Ovary (tissue), 9 donors: ENCODE measurements around the gene C6. TPM values are rescaled to one million over a fixed set of nuclear protein-coding genes. Genes with fewer than 3 reads are reported as not detected.
"Not testable (repeated sequence)": the region's sequence is repeated elsewhere in the genome, so short reads cannot be mapped to it uniquely, and the experiment has no call there.

Experiments
- DNase-seq, 5 donors: peaks; one replicate each; pipeline ENCODE4 v3.0.0-alpha.2; 2019 to 2020
- H3K27ac ChIP-seq, 2 donors: fragments of 200-600 bp; one replicate each; pipeline versions ENCODE4 v1.5.1 to v1.8.0; 2019 to 2022
- H3K27me3 ChIP-seq: fragments of 200-600 bp; one replicate; pipeline ENCODE4 v1.8.0; 2022
- H3K36me3 ChIP-seq: fragments of 200-600 bp; sonication (generic); one replicate; pipeline ENCODE4 v1.5.1; 2019
- H3K4me1 ChIP-seq: one replicate; pipeline ENCODE4 v1.8.1; 2013; ENCODE audit warnings: mild to moderate bottlenecking, moderate library complexity; ENCODE audit not compliant: insufficient read depth
- H3K4me3 ChIP-seq: fragments of 200-600 bp; sonication (generic); one replicate; pipeline ENCODE4 v1.5.1; 2017
- H3K9me3 ChIP-seq, 2 donors: fragments of 200-600 bp in 1 of 2; sonication (generic) in 1 of 2; one replicate each; pipeline versions ENCODE4 v1.5.1 to v1.8.1; 2013 to 2019; ENCODE audit warnings: mild to moderate bottlenecking in 1 of 2, moderate library complexity in 1 of 2
- CTCF ChIP-seq, 3 donors: fragments of 450-650 bp in 2 of 3; fragments of 200-600 bp in 1 of 3; IDR thresholded peaks; one replicate each; pipeline versions ENCODE4 v1.5.1 to v1.8.0; 2016 to 2022; ENCODE audit warnings: antibody characterized with exemption in 3 of 3, mild to moderate bottlenecking in 1 of 3
- EP300 ChIP-seq: sonication (generic); formaldehyde crosslinking; IDR thresholded peaks from one replicate; pipeline ENCODE4 v1.6.1; 2017; ENCODE audit warnings: antibody characterized with exemption
- POLR2A ChIP-seq: fragments of 450-650 bp; IDR thresholded peaks from one replicate; pipeline ENCODE4 v1.6.1; 2017; ENCODE audit warnings: antibody characterized with exemption, mild to moderate bottlenecking, moderate library complexity
- WGBS, 3 donors: extraction: QIAGEN DNeasy Blood & Tissue Kit in 1 of 3; methylation state at CpG; one replicate each; pipeline versions ENCODE4 v1.1.5 to v1.1.7; 2013 to 2017; 5-methylcytosine and 5-hydroxymethylcytosine counted together
- intact Hi-C, 4 donors: fragments of 100-400 bp; cut with DNase I; formaldehyde crosslinking; loops; one replicate each; pipeline versions ENCODE4 v1.11.0 to v1.15.1; 2022 to 2023
- polyA plus RNA-seq, 2 donors: library from polyadenylated mRNA; stranded (reverse); fragments of 200-250 nt in 1 of 2; fragments of 350-450 nt in 1 of 2; fragmentation: Illumina TruSeq in 1 of 2; extraction: RNeasy Lipid Tissue Mini Kit (QIAGEN cat#74804) in 1 of 2; gene quantifications; one replicate each; pipeline ENCODE4 v1.2.3, GENCODE V29; 2013 to 2014
- total RNA-seq, 7 donors: library from RNA; depleted of rRNA in 2 of 7; stranded (reverse); fragments of >200 nt in 2 of 7; fragmentation: NEBNext Ultra II Directional in 3 of 7; extraction: Animal tissue kit (Norgen Biotek cat#: 25700) in 3 of 7; gene quantifications; one replicate each; pipeline versions ENCODE4 v1.1.0 to v1.2.4, GENCODE V29; 2016 to 2023
- donor health status: DM: no; HTN: no; CAD: no; lungs with moderate emphysema.
- donor health status: DM: no; HTN: no; CAD: no.
- donor health status: Bipolar disorder and iron deficiency.
- donor health status: DM: yes; HTN: yes; CAD: no.
- donor health status: DM: no; HTN: no; CAD: no.
- donor health status: DM: yes; HTN: yes; CAD: no.

C6 gene
- total and polyA plus RNA-seq, 9 donors, result 1.6 to 61.9 (median 7.4) TPM

GRCh38 chr5:41193456-41194205 is 19.7 kb downstream of the C6 start:
- peak overlapping the region in 1 of 2 donors; percentile 12 for H3K27ac ChIP-seq
- peak; percentile 99 for TF ChIP-seq EP300
- TF ChIP-seq CTCF (IDR thresholded peaks at IDR 0.05), result peak in 1 of 3 donors; percentile 16
- no peak for TF ChIP-seq POLR2A

GRCh38 chr5:41191249-41191648 is 22.1 kb downstream of the C6 start:
- Histone ChIP-seq H3K4me1 (peaks cover 1% of the 10 kb centered on the region), H3K36me3 (no peaks in the 10 kb centered on the region), H3K27me3 (no peaks in the 10 kb centered on the region), H3K27ac (no peak overlapping the region), H3K9me3 (no peaks in the 10 kb centered on the region), H3K4me3 (no peak overlapping the region)
- no peak for DNase-seq
- intact Hi-C loops, result no loop called here
- WGBS, 3 donors, result 90 to 93% (median 92%) methylated on average over 4 of the region's 4 CpGs
- no peak for TF ChIP-seq CTCF (IDR thresholded peaks at IDR 0.05)
- no peak for TF ChIP-seq POLR2A
- no peak for TF ChIP-seq EP300

More at GRCh38 chr5:41193456-41194205, 19.7 kb downstream of the C6 start:
- Histone ChIP-seq H3K4me3 (no peak overlapping the region), H3K4me1 (peaks cover 1% of the 10 kb centered on the region), H3K9me3 (no peaks in the 10 kb centered on the region), H3K36me3 (no peaks in the 10 kb centered on the region), H3K27me3 (no peaks in the 10 kb centered on the region)
- 4 to 12% (median 7%) methylated on average over 5 of the region's 5 CpGs for WGBS, 3 donors
- peak; percentile 91 to 99 (median 97) for DNase-seq
- intact Hi-C loops, result no loop called here

GRCh38 chr5:41186143-41186542 is 27.2 kb downstream of the C6 start:
- H3K9me3 ChIP-seq, result no peaks in the 10 kb centered on the region
- DNase-seq, result no peak
- TF ChIP-seq EP300, result no peak
- TF ChIP-seq POLR2A, result no peak
- no peak for TF ChIP-seq CTCF (IDR thresholded peaks at IDR 0.05)
- H3K27ac ChIP-seq, result no peak overlapping the region
- H3K27me3 ChIP-seq, result no peaks in the 10 kb centered on the region
- 82 to 97% (median 89%) methylated on average over 1 of the region's 1 CpG for WGBS, 3 donors
- H3K4me3 ChIP-seq, result no peak overlapping the region
- no peaks in the 10 kb centered on the region for H3K36me3 ChIP-seq
- intact Hi-C loops, result no loop called here
- peaks cover 15% of the 10 kb centered on the region for H3K4me1 ChIP-seq

- DNase-seq, H3K27me3 ChIP-seq, H3K36me3 ChIP-seq, H3K4me3 ChIP-seq, H3K27ac ChIP-seq, H3K9me3 ChIP-seq, intact Hi-C loops: not testable (repeated sequence)
- peaks cover 15% of the 10 kb centered on the region for H3K4me1 ChIP-seq
- WGBS, 3 donors, result 5 to 28% (median 18%) methylated on average over 1 of the region's 1 CpG
These were observed 30.0 kb downstream of the C6 start for GRCh38 chr5:41183331-41183730.

GRCh38 chr5:41182666-41183065 is 30.7 kb downstream of the C6 start:
- H3K9me3 ChIP-seq, result no peaks in the 10 kb centered on the region
- DNase-seq, result no peak
- intact Hi-C loops, result no loop called here
- peaks cover 15% of the 10 kb centered on the region for H3K4me1 ChIP-seq
- H3K27me3 ChIP-seq, result no peaks in the 10 kb centered on the region
- H3K36me3 ChIP-seq, result no peaks in the 10 kb centered on the region
- H3K4me3 ChIP-seq, result no peak overlapping the region
- H3K27ac ChIP-seq, result no peak overlapping the region
- no peak for TF ChIP-seq EP300
- no peak for TF ChIP-seq POLR2A
- no peak for TF ChIP-seq CTCF (IDR thresholded peaks at IDR 0.05)
